Astrocyte (in vitro differentiated cells and primary cell): Measurements from ENCODE around the gene CFAP91.

Experiments used
- EZH2 ChIP-seq: IDR thresholded peaks from 2 replicates; pipeline ENCODE4 v1.6.1; 2012; ENCODE audit warnings: mild to moderate bottlenecking, low read length, inconsistent platforms; ENCODE audit not compliant: insufficient read depth
- TF ChIP-seq, protein P1 (sequence below): IDR thresholded peaks from 2 replicates; pipeline ENCODE4 v1.5.1; 2011; ENCODE audit warnings: low read depth, mild to moderate bottlenecking, inconsistent platforms, low read length, moderate library complexity; ENCODE audit not compliant: insufficient read depth

DNA sequence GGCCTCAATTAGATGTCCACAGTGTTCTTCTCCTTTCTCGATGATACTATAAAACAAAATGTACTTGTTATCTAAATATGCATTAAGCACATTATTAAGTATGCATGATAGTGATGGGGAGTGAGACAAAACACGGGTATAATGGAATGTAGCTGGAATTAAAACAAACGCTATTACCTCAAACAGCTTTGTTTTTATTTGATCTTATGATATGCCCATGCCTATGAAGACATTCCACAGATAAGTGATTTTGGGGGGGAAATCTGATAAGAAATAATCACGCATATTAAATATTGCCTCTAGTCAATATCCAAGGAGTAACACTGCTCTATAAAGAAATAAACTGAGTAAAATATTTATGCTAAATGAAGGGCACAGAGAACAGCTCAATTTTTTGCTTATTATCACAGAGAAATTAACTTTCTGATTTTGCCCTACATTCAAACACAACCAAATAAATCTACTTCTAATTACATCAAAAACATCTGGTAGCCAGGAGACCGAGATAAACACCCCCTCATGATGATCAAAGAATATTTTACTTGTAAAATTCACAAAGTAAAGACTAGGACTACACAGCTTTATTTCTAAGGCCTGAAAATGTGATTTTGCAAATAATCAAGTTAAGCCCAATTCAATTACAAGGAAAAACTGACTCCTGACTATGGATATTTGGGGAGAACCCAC lies 27.5 kb upstream of the CFAP91 start:
- TF ChIP-seq, protein P1, sequence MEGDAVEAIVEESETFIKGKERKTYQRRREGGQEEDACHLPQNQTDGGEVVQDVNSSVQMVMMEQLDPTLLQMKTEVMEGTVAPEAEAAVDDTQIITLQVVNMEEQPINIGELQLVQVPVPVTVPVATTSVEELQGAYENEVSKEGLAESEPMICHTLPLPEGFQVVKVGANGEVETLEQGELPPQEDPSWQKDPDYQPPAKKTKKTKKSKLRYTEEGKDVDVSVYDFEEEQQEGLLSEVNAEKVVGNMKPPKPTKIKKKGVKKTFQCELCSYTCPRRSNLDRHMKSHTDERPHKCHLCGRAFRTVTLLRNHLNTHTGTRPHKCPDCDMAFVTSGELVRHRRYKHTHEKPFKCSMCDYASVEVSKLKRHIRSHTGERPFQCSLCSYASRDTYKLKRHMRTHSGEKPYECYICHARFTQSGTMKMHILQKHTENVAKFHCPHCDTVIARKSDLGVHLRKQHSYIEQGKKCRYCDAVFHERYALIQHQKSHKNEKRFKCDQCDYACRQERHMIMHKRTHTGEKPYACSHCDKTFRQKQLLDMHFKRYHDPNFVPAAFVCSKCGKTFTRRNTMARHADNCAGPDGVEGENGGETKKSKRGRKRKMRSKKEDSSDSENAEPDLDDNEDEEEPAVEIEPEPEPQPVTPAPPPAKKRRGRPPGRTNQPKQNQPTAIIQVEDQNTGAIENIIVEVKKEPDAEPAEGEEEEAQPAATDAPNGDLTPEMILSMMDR: no peak
- no peak for TF ChIP-seq EZH2
